ENCODE measurements around the gene HGFAC. TPM values are rescaled to one million over a fixed set of nuclear protein-coding genes. Genes with fewer than 3 reads are reported as not detected.

HGFAC gene
- total RNA-seq, 1 experiment from 2014 or later = 1.3 TPM

GRCh38 chr4:3434881-3435685 lies 6.7 kb upstream of the HGFAC start:
- no peak overlapping the region for H3K4me3 ChIP-seq
- H3K36me3 ChIP-seq (ENCODE audit: low read depth) = no peaks in the 10 kb centered on the region
- H4K20me1 ChIP-seq (ENCODE audit: insufficient read depth) = no peaks in the 10 kb centered on the region
- CTCF ChIA-PET = interaction anchor here (0.7 kb wide), 1 partner anchor 123 kb away, joined by 6 read pairs; no protein-coding TSS in a partner anchor
- H3K4me2 ChIP-seq = no peak overlapping the region
- intact Hi-C loops (cut with micrococcal nuclease; ENCODE audit: unreplicated experiment) = no loop called here
- no peak overlapping the region for H3K27ac ChIP-seq
- TF ChIP-seq, protein P1, sequence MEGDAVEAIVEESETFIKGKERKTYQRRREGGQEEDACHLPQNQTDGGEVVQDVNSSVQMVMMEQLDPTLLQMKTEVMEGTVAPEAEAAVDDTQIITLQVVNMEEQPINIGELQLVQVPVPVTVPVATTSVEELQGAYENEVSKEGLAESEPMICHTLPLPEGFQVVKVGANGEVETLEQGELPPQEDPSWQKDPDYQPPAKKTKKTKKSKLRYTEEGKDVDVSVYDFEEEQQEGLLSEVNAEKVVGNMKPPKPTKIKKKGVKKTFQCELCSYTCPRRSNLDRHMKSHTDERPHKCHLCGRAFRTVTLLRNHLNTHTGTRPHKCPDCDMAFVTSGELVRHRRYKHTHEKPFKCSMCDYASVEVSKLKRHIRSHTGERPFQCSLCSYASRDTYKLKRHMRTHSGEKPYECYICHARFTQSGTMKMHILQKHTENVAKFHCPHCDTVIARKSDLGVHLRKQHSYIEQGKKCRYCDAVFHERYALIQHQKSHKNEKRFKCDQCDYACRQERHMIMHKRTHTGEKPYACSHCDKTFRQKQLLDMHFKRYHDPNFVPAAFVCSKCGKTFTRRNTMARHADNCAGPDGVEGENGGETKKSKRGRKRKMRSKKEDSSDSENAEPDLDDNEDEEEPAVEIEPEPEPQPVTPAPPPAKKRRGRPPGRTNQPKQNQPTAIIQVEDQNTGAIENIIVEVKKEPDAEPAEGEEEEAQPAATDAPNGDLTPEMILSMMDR (conservative IDR thresholded peaks at IDR 0.05) = no peak
- no peak for TF ChIP-seq EZH2 (IDR thresholded peaks at IDR 0.05; ENCODE audit: low read depth)
- no peak overlapping the region for H2AFZ ChIP-seq
- H3K9me2 ChIP-seq (ENCODE audit: insufficient read depth) = no peaks in the 10 kb centered on the region
- BruUV-seq (replicated peaks) = no TSS peak
- no peaks in the 10 kb centered on the region for H3F3A ChIP-seq (ENCODE audit: insufficient read depth, low read depth)
- no peak for DNase-seq
- H3K9me3 ChIP-seq (ENCODE audit: insufficient read depth, low read depth) = no peaks in the 10 kb centered on the region
- H3K79me2 ChIP-seq (ENCODE audit: low read depth) = no peaks in the 10 kb centered on the region
- H3K27me3 ChIP-seq (ENCODE audit: insufficient read depth, low read depth) = no peaks in the 10 kb centered on the region
- POLR2A ChIA-PET (ENCODE audit: unreplicated experiment) = no interaction called here
- peaks cover 10% of the 10 kb centered on the region; the same call in 1 of the 2 replicates for H3K4me1 ChIP-seq (replicated peaks; ENCODE audit: insufficient read depth)

DNA sequence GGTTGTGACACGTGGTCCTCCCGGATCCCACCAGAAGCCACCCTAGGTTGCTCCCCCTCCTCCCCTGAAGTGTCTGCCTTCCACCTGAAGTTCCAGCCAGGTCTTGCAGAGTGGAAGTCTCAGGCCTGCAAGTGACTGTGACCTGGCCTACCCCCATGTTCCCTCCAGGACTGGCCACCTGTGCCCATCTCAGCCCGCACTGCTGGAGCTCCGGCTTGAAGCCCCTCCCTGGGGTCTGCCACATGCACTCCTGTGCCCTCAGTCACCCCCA lies 6.1 kb upstream of the HGFAC start:
- Histone ChIP-seq H2AFZ (no peak overlapping the region), H3K9me3 (ENCODE audit: insufficient read depth, low read depth) (no peaks in the 10 kb centered on the region), H3K79me2 (ENCODE audit: low read depth) (no peaks in the 10 kb centered on the region), H3K36me3 (ENCODE audit: low read depth) (no peaks in the 10 kb centered on the region), H3K4me2 (no peak overlapping the region), H3F3A (ENCODE audit: insufficient read depth, low read depth) (no peaks in the 10 kb centered on the region), H4K20me1 (ENCODE audit: insufficient read depth) (no peaks in the 10 kb centered on the region), H3K4me3 (no peak overlapping the region), H3K4me1 (replicated peaks; ENCODE audit: insufficient read depth) (peaks cover 10% of the 10 kb centered on the region; the same call in 1 of the 2 replicates), H3K27me3 (ENCODE audit: insufficient read depth, low read depth) (no peaks in the 10 kb centered on the region), H3K27ac (no peak overlapping the region), H3K9me2 (ENCODE audit: insufficient read depth) (no peaks in the 10 kb centered on the region)
- no peak for TF ChIP-seq EZH2 (IDR thresholded peaks at IDR 0.05; ENCODE audit: low read depth)
- TF ChIP-seq, protein P1 (conservative IDR thresholded peaks at IDR 0.05) = no peak
- no TSS peak for BruUV-seq (replicated peaks)
- ChIA-PET POLR2A (ENCODE audit: unreplicated experiment) (no interaction called here), CTCF (interaction anchor here (0.7 kb wide), 1 partner anchor 123 kb away, joined by 6 read pairs; no protein-coding TSS in a partner anchor)
- no peak for DNase-seq
- intact Hi-C loops (cut with micrococcal nuclease; ENCODE audit: unreplicated experiment) = no loop called here

DNA sequence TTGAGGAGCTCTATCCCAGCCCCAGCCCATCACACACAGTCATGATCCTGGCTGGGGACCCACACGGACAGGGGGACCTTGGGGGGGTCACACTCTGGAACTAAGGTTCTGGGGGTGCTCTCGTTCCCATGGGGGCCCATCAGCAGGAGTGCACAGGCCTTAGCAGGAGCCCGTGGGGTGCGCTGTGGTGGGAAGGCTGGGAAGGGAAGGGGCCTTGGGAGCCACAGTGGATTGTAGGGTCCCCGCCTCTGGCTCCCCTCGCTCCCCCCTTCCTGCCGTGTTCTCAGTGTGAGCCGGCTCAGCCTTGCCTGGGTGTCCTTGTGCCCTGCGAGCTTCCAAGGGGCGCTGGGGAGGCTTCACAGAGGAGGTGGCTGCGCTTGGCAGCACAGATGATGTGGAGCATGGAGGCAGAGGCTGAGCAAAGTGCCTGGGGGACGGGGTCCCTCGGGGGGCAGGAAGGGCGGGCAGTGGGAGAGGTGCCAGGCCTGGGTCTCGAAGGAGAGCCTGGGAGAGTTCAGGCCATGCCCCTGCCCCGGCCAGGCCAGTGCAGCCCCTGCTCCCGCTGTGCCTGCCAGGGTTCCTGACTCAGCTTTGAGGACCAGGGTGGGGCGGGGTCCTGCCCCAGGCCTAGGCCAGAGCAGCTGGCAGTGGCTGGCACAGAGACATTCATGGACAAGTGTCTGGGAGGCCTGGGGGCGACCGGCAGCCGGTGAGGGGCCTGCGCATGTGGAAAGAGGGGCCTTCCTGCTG lies 5.5 kb upstream of the HGFAC start:
- TF ChIP-seq, protein P1 (conservative IDR thresholded peaks at IDR 0.05) = no peak
- no peak for TF ChIP-seq EZH2 (IDR thresholded peaks at IDR 0.05; ENCODE audit: low read depth)
- H3K36me3 ChIP-seq (ENCODE audit: low read depth) = no peaks in the 10 kb centered on the region
- no peak overlapping the region for H2AFZ ChIP-seq
- H3K9me3 ChIP-seq (ENCODE audit: insufficient read depth, low read depth) = no peaks in the 10 kb centered on the region
- H3K4me1 ChIP-seq (replicated peaks; ENCODE audit: insufficient read depth) = peaks cover 10% of the 10 kb centered on the region; the same call in 1 of the 2 replicates
- H4K20me1 ChIP-seq (ENCODE audit: insufficient read depth) = no peaks in the 10 kb centered on the region
- intact Hi-C loops (cut with micrococcal nuclease; ENCODE audit: unreplicated experiment) = no loop called here
- POLR2A ChIA-PET (ENCODE audit: unreplicated experiment) = interaction anchor here (1.1 kb wide), 1 partner anchor 48 kb away, joined by 3 read pairs; no protein-coding TSS in a partner anchor
- BruUV-seq (replicated peaks) = no TSS peak
- H3F3A ChIP-seq (ENCODE audit: insufficient read depth, low read depth) = no peaks in the 10 kb centered on the region
- H3K4me3 ChIP-seq = no peak overlapping the region
- DNase-seq = peak in 1 of 2 experiments; percentile 41
- no peaks in the 10 kb centered on the region for H3K9me2 ChIP-seq (ENCODE audit: insufficient read depth)
- no peak overlapping the region for H3K27ac ChIP-seq
- CTCF ChIA-PET = interaction anchor here (0.7 kb wide), 1 partner anchor 124 kb away, joined by 6 read pairs; no protein-coding TSS in a partner anchor
- H3K27me3 ChIP-seq (ENCODE audit: insufficient read depth, low read depth) = no peaks in the 10 kb centered on the region
- no peak overlapping the region for H3K4me2 ChIP-seq
- H3K79me2 ChIP-seq (ENCODE audit: low read depth) = no peaks in the 10 kb centered on the region

Data from PC-9 (cell line).